EL (cell line): Measurements from ENCODE around the gene MAMLD1.

Source experiments
- DNase-seq: peaks from one replicate; pipeline ENCODE4 v3.0.0-alpha.2; 2016

Gene MAMLD1

GRCh38 chrX:150537851-150538250 is 174.7 kb downstream of the MAMLD1 start:
- no peak for DNase-seq

- no peak for DNase-seq
Measured at GRCh38 chrX:150540965-150541364, 177.8 kb downstream of the MAMLD1 start.

DNA sequence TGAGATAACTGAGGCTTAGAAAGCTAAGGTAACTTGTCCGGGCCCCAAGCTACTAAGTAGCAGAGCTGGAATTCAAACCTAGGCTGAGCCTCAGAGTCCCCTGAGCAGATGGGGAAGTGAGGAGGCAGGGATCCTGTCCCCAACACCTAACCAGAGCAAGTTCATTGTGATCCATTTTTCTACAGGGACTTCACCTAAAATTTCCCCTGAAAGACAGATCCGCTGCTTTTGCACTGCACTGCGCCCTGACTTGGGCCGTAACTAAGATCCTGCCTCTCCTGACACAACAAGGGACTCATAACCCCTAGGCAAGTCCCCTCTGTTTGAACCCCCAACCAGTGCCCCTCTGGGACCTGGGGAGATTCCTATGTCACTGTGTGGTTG is 179.7 kb downstream of the MAMLD1 start:
- no peak for DNase-seq

DNA sequence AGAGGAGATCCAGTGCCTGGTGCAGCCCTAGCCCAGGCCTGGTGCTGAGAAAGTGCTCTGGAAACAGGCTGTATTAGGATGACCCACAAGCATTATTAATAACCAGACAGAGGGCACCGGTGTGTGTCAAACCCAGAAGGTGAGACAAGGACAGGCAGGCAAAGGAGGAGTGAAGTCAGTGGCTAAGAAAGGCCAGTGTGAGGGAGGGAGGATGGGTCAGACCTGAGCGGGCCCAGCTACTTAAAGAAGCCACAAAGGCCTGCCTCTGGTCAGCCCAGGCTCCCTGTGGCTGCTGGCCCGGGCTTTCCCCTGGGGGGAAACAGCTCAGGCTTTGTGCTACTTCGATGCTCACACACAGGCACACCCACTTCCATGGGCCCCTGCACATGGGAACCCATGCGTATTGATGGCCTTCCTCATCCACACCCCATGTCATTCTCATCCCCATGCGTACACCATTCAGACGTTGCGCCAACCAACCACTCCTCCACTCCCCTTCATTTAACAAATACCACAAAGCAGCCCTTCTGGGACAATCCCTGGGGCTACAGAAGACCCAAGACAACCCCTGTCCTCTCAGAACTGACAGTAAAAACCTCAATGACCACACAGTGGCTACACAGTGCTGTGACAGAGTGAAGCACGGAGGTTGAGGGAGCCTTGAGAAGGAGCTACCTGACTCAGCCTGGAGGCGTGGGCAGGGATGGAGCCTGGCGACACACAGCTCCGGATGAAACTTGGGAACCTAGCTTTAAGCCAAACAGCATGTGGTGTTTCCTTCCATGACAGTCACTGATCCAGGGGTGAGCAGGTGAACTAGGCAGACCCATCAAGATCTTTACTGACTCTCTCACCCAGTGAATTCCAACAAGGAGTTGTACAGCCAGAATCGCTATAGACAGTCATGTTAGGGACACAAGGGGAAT is 180.4 kb downstream of the MAMLD1 start:
- no peak for DNase-seq

- no peak for DNase-seq
Measured at GRCh38 chrX:150544222-150544787, 181.2 kb downstream of the MAMLD1 start.

DNA sequence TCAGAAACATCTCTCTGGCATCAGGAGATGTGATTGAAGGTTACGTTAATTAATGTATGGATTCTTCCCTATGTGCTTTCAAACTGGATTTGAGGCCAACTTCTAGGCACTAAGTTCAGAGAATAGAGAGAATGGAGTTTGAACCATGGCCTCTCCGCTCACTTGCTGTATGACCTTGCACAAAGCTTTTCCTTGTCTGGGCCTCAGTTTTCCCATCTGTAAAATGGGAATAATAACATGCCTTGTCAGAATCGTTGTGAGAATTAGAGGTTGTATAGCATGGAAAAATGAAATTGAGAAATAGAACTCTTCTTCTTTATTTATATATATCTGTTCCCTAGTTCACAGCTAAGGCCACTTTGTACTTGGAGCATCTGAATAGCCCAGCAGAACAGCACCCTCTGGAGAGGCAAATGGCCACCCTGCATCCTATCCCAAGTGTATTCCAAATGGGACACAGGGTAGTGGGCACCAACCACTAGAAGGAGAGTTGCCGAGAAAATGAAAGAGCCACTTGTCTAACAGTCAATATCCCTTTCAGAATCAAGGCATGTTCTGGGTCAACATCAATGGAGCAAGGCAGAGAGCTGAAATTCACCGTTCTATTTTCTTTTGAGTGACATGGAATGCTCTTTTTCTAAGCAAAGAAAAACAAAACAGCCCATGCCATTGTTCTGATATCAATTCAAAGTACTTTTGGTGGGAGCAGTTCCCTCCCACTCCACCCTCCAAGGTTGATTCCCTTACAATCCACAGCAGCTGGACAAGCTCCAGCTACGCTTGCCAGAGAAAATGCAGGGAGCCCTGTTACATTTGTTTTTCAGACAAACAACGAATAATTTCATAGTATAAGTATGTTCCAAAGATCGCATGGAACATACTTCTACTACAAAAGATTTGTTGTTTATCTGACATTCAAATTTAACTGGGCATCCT is 182.0 kb downstream of the MAMLD1 start:
- DNase-seq = no peak

DNA sequence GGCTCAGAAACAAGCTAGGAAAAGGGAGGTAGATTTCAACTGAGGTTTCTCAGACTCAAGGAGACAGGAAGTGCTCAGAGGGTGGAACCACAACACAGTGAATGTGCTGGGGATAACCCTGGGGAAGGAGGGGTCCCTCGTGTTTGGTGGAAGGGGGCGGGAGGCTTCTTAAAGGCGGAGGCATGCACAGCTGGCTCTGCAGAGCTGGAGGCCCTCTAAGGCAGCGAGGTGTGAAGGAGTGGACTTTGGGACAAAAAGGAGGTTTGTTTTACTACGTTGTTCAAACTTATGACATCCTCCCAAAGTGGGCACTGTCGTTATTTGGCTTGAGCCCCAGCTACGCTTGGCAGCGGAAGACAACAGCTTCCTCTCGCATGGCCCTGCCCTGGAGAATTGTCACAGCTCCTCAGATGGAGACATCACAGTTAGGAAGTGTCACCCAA is 183.6 kb downstream of the MAMLD1 start:
- DNase-seq = no peak

DNA sequence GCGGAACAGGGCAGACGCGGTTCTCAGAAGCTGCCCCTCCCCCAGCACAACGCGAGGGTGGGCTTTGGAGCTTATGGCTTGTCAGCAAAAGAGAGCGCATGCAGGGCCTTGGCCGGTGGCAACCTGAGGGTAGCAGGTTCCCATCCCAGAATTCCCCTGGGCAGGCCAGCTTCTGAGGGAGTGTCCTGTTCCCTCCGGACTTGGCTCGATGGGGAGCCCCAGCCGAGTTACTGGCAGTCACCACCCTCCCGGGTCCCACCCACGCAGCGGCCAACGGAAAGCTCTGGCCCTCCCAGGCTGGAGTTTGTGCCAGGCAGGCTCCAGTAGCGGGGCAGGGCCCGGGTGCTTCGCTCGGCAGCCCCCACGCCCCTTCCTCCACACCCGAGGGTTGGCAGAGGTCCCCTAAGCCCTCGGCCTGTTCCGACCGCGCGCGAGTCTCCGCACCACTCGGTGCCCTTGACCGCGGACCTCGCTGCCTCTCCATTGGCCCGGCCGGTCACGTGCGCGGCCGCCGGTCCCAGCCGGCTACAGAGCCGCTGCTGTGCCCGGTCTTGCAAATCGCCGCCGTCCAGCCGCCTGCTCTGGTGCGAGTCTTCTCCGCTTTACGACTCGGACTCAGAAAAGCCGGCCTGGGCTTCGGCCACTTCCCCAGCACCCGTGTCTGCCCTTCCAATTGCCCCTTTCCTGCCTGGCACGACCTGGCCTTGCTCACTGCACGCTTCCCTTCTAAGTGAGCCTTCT is 184.4 kb downstream of the MAMLD1 start:
- peak; percentile 55 for DNase-seq

- DNase-seq = no peak
Measured at GRCh38 chrX:150548251-150548650, 185.1 kb downstream of the MAMLD1 start.

DNA sequence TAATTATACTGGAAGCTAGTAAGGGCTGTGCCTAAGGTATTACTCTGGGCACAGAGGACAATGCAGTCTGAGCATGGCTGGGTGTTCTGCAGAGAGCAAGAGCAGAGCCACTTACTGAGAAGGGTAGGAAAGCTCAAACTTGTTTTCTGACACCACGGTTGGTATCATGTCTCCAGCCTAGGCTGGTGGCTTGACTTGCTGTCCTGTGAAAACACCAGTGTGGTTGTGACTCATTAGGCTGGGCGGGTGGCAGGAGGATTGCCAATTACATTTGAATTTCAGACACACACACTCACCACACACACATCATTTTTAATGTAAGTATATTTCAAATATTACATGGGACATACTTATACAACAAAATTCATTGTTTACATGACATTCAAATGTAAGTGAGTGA is 185.6 kb downstream of the MAMLD1 start:
- DNase-seq = peak; percentile 54

- DNase-seq = no peak
Measured at GRCh38 chrX:150551963-150552362, 188.8 kb downstream of the MAMLD1 start.

GRCh38 chrX:150558424-150558823 is 195.3 kb downstream of the MAMLD1 start:
- no peak for DNase-seq
